Measurements from ENCODE around the gene TREML2.
A peak's percentile ranks its signal among the peaks of the same experiment; 100 is the strongest.
"Not testable (repeated sequence)": the region's sequence is repeated elsewhere in the genome, so short reads cannot be mapped to it uniquely, and the experiment has no call there.

The TREML2 gene

DNA sequence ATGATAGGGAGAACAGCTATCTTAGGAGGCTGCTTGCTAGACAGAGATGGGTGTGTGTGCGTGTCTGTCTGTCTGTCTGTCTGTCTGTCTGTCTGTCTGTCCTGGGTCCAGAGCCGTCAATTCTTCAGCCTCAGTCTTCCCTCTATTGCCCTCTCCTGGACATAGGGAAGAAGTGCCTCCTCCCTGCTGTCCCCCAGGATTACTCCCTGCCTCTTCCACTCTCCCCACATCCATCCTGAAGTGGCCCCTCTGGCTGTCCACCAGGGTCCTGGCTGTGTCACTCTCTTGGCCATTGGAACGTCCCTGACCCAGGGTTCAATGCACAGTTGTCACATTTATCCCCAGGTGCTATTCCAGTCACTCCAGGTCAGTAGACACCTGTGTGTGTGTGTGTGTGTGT, 10.2 kb downstream of the TREML2 start:
- Histone ChIP-seq H3K4me2 (ENCODE audit: insufficient read depth, low read length) (no peak overlapping the region), H3K79me2 (ENCODE audit: insufficient read depth, low read length) (no peaks in the 10 kb centered on the region), H3K36me3 (ENCODE audit: insufficient read depth, low read length) (peaks cover 7% of the 10 kb centered on the region; the same call in 1 of the 2 replicates), H3K27ac (ENCODE audit: low read length) (peak overlapping the region; percentile 6; the same call in 1 of the 2 replicates), H3K9me3 (ENCODE audit: insufficient read depth, low read length, severe bottlenecking) (peaks cover 11% of the 10 kb centered on the region), H3K4me1 (ENCODE audit: insufficient read depth, low read length) (no peaks in the 10 kb centered on the region; the same call in 1 of the 2 replicates), H4K20me1 (ENCODE audit: insufficient read depth, low read length) (no peaks in the 10 kb centered on the region), H2AFZ (ENCODE audit: low read depth, low read length) (no peak overlapping the region), H3K4me3 (ENCODE audit: low read depth in 1 of 2, low read length in 2 of 2) (no peak overlapping the region), H3K27me3 (ENCODE audit: insufficient read depth, low read length, poor library complexity) (no peaks in the 10 kb centered on the region), H3K9ac (ENCODE audit: low read depth, low read length) (no peak overlapping the region)
- TF ChIP-seq, protein P1, sequence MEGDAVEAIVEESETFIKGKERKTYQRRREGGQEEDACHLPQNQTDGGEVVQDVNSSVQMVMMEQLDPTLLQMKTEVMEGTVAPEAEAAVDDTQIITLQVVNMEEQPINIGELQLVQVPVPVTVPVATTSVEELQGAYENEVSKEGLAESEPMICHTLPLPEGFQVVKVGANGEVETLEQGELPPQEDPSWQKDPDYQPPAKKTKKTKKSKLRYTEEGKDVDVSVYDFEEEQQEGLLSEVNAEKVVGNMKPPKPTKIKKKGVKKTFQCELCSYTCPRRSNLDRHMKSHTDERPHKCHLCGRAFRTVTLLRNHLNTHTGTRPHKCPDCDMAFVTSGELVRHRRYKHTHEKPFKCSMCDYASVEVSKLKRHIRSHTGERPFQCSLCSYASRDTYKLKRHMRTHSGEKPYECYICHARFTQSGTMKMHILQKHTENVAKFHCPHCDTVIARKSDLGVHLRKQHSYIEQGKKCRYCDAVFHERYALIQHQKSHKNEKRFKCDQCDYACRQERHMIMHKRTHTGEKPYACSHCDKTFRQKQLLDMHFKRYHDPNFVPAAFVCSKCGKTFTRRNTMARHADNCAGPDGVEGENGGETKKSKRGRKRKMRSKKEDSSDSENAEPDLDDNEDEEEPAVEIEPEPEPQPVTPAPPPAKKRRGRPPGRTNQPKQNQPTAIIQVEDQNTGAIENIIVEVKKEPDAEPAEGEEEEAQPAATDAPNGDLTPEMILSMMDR (IDR thresholded peaks at IDR 0.05; ENCODE audit: borderline replicate concordance, extremely low read depth, low read length, poor library complexity, severe bottlenecking): peak; percentile 39
- TF ChIP-seq EZH2 (IDR thresholded peaks at IDR 0.05; ENCODE audit: borderline replicate concordance, low read depth, low read length, severe bottlenecking): no peak
- ATAC-seq (ENCODE audit: insufficient read depth, low read depth): 0 out of 3 replicates have a peak, but pooled peaks have one; percentile 2
- DNase-seq: no peak

DNA sequence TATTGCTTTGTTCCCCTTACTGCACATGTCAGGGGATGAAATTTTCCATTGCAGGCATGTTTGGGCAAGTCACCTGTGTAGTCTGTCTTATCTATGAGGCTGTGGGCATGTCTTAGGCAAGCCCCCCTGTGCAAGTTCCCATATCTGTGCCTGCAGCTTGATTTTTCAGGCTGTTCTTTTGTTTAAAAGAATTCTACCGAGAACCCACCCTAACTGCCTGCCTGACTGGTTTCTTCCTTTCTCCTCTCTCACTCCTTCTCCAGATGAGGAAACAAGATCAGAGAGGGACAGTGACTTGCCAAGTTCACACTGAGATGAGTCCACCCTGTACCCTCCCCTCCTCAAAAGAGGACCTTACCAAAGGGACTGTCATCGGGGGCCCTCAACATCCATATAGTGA, 11.0 kb downstream of the TREML2 start:
- Histone ChIP-seq H3K27me3 (ENCODE audit: insufficient read depth, low read length, poor library complexity) (no peaks in the 10 kb centered on the region), H3K4me2 (ENCODE audit: insufficient read depth, low read length) (no peak overlapping the region), H3K79me2 (ENCODE audit: insufficient read depth, low read length) (no peaks in the 10 kb centered on the region), H3K9me3 (ENCODE audit: insufficient read depth, low read length, severe bottlenecking) (peaks cover 11% of the 10 kb centered on the region), H3K9ac (ENCODE audit: low read depth, low read length) (no peak overlapping the region), H3K27ac (ENCODE audit: low read length) (no peak overlapping the region), H3K36me3 (ENCODE audit: insufficient read depth, low read length) (peaks cover 7% of the 10 kb centered on the region; the same call in 1 of the 2 replicates), H3K4me1 (ENCODE audit: insufficient read depth, low read length) (no peaks in the 10 kb centered on the region; the same call in 1 of the 2 replicates), H2AFZ (ENCODE audit: low read depth, low read length) (no peak overlapping the region), H4K20me1 (ENCODE audit: insufficient read depth, low read length) (no peaks in the 10 kb centered on the region), H3K4me3 (ENCODE audit: low read depth in 1 of 2, low read length in 2 of 2) (no peak overlapping the region)
- DNase-seq (no peak), ATAC-seq (ENCODE audit: insufficient read depth, low read depth) (no peak)
- TF ChIP-seq EZH2 (IDR thresholded peaks at IDR 0.05; ENCODE audit: borderline replicate concordance, low read depth, low read length, severe bottlenecking): no peak
- TF ChIP-seq, protein P1 (IDR thresholded peaks at IDR 0.05; ENCODE audit: borderline replicate concordance, extremely low read depth, low read length, poor library complexity, severe bottlenecking): no peak

DNA sequence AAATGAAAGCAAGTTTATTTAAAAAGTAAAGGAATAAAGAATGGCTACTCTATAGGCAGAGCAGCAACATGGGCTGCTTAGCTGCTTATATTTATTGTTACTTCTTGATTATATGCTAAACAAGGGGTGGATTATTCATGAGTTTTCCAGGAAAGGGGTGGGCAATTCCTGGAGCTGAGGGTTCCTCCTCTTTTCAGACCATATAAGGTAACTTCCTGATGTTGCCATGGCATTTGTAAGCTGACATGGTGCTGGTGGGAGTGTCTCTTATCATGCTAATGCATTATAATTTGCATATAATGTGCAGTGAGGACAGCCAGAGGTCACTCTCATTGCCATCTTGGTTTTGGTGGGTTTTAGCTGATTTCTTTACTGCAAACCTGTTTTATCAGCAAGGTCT, 11.9 kb downstream of the TREML2 start:
- H3K9ac ChIP-seq (ENCODE audit: low read depth, low read length); ATAC-seq (ENCODE audit: insufficient read depth, low read depth); H3K36me3 ChIP-seq (ENCODE audit: insufficient read depth, low read length); H3K27ac ChIP-seq (ENCODE audit: low read length); H3K4me3 ChIP-seq (ENCODE audit: low read depth in 1 of 2, low read length in 2 of 2); H3K4me1 ChIP-seq (ENCODE audit: insufficient read depth, low read length); H3K4me2 ChIP-seq (ENCODE audit: insufficient read depth, low read length); DNase-seq; H4K20me1 ChIP-seq (ENCODE audit: insufficient read depth, low read length); H3K79me2 ChIP-seq (ENCODE audit: insufficient read depth, low read length); H2AFZ ChIP-seq (ENCODE audit: low read depth, low read length); H3K27me3 ChIP-seq (ENCODE audit: insufficient read depth, low read length, poor library complexity): not testable (repeated sequence)
- H3K9me3 ChIP-seq (ENCODE audit: insufficient read depth, low read length, severe bottlenecking): peaks cover 11% of the 10 kb centered on the region

DNA sequence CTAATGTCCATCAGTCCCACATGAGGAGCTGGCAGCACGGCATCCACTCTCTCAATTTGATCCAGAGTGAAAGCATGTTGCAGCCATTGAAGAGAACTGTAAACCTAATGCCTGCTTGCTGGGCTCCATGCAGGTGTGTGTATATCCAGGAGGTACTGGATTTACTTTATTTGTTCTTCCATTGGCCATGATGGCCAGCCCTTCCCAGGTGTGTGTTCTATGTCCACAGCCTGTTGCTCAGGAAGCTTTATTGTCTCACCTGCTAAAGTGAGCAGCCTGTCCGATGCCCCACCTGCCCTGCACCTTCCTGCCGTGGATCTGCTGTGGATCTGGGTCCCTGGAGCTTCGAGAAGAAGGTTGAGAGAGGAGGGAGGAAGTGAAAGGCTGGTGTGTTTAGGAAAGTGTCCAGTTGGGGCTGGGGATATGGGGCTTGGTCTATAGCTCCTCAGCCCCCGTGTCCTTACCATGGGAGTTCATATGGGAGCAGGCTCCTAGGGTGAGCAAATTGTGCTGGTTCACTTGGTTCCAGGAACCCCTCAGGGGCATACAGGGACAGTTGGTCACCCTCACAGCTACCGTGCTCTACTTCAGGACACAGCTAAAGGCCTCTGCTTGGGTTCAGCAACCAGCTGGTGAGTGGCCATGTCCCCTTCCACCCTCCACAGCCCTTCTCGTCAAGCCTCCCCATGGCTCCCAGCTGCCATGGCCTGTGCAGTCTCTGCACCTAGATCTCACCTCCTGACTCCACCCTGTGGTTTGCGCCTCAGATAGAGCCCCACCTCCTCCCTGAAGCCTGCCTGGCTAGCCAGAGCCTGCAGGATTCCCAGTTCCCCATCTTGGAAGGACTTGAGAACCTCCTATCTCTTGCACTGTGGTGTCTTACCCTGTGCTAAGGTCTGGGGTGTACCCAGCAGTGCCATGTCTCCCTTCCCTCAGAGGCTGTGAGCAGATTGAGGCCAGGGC, 12.7 kb downstream of the TREML2 start:
- no peak overlapping the region for H2AFZ ChIP-seq (ENCODE audit: low read depth, low read length)
- no peak overlapping the region for H3K9ac ChIP-seq (ENCODE audit: low read depth, low read length)
- H3K27me3 ChIP-seq (ENCODE audit: insufficient read depth, low read length, poor library complexity): no peaks in the 10 kb centered on the region
- H4K20me1 ChIP-seq (ENCODE audit: insufficient read depth, low read length): no peaks in the 10 kb centered on the region
- no peaks in the 10 kb centered on the region for H3K79me2 ChIP-seq (ENCODE audit: insufficient read depth, low read length)
- TF ChIP-seq, protein P1 (IDR thresholded peaks at IDR 0.05; ENCODE audit: borderline replicate concordance, extremely low read depth, low read length, poor library complexity, severe bottlenecking): no peak
- TF ChIP-seq EZH2 (IDR thresholded peaks at IDR 0.05; ENCODE audit: borderline replicate concordance, low read depth, low read length, severe bottlenecking): no peak
- H3K4me2 ChIP-seq (ENCODE audit: insufficient read depth, low read length): no peak overlapping the region
- no peak overlapping the region for H3K27ac ChIP-seq (ENCODE audit: low read length)
- H3K36me3 ChIP-seq (ENCODE audit: insufficient read depth, low read length): 0 out of 2 replicates have a peak, but pooled peaks cover 3% of the 10 kb centered on the region
- H3K4me3 ChIP-seq (ENCODE audit: low read depth in 1 of 2, low read length in 2 of 2): no peak overlapping the region
- DNase-seq (no peak), ATAC-seq (ENCODE audit: insufficient read depth, low read depth) (no peak)
- H3K9me3 ChIP-seq (ENCODE audit: insufficient read depth, low read length, severe bottlenecking): peaks cover 11% of the 10 kb centered on the region
- H3K4me1 ChIP-seq (ENCODE audit: insufficient read depth, low read length): no peaks in the 10 kb centered on the region; the same call in 1 of the 2 replicates

Measured in DND-41 (cell line).